Measurements from ENCODE around the gene LEP. TPM values are rescaled to one million over a fixed set of nuclear protein-coding genes. Genes with fewer than 3 reads are reported as not detected.
"Not testable (repeated sequence)": the region's sequence is repeated elsewhere in the genome, so short reads cannot be mapped to it uniquely, and the experiment has no call there.

Gene LEP
- total RNA-seq, 1 donor from 2014 or later: not detected

DNA sequence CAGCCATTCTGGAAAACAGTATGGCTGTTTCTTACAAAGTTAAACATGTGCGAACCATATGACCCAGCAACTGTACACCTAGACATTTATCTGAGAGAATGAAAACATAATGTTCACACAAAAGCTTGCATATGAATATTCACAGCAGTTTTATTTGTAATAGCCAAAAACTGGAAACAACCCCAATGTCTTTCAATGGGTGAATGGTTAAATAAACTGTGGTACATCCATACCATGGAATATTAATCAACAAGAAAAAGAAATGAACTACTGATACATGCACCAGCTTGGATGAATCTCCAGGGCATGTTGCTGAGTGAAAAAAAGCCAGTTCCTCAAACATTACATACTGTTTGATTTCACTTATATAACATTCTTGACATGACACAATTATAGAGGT, 37.3 kb downstream of the LEP start:
- DNase-seq (ENCODE audit: low read depth): no peak
- TF ChIP-seq, protein P1, sequence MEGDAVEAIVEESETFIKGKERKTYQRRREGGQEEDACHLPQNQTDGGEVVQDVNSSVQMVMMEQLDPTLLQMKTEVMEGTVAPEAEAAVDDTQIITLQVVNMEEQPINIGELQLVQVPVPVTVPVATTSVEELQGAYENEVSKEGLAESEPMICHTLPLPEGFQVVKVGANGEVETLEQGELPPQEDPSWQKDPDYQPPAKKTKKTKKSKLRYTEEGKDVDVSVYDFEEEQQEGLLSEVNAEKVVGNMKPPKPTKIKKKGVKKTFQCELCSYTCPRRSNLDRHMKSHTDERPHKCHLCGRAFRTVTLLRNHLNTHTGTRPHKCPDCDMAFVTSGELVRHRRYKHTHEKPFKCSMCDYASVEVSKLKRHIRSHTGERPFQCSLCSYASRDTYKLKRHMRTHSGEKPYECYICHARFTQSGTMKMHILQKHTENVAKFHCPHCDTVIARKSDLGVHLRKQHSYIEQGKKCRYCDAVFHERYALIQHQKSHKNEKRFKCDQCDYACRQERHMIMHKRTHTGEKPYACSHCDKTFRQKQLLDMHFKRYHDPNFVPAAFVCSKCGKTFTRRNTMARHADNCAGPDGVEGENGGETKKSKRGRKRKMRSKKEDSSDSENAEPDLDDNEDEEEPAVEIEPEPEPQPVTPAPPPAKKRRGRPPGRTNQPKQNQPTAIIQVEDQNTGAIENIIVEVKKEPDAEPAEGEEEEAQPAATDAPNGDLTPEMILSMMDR (conservative IDR thresholded peaks at IDR 0.05; ENCODE audit: low read depth, low read length): no peak

DNA sequence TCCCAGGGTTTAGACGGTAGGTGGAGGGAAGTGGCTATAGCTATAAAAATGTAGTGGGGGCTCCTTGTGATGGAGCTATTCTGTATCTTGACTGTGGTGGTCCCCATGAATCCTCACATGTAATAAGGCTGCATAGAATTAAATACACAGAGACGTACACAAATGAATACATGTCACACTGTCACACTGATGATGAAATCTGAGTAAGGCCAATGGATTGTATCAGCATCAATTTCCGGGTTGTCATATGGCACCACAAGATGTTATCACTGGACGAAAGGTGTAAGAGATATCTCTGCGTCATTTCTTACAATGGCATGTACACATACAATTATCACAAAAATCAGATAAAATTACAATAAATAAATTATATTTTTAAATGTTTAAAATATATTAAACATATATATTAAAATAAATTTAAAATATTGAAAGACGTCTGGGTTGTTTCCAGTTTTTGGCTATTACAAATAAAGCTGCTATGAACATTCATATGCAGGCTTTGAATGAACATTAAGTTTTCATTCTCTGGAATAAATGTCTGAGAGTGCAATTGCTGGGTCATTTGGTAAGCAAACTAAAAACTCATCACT, 38.1 kb downstream of the LEP start:
- TF ChIP-seq, protein P1 (conservative IDR thresholded peaks at IDR 0.05; ENCODE audit: low read depth, low read length): no peak
- H3K4me3 ChIP-seq (ENCODE audit: low read depth, low read length): no peak overlapping the region
- DNase-seq (ENCODE audit: low read depth): no peak

More for the DNA sequence above, 37.3 kb downstream of the LEP start:
- no peak overlapping the region for H3K4me3 ChIP-seq (ENCODE audit: low read depth, low read length)

DNA sequence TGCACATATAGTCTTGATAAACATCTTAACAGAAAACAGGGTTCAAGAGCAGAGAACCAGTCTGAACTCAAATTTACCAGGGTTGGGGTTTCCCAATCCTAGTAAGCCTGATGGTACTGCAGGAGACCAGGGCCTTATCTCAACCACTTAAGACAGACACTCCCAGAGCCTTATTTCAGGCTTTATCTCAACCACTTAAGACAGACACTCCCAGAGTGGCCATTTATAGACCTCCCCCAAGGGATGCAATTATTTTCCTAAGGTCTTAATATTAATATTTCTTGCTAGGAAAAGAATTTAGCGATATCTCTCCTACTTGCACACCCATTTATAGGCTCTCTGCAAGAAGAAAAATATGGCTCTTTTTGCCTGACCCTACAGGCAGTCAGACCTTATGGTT, 39.4 kb downstream of the LEP start:
- not testable (repeated sequence) for H3K4me3 ChIP-seq (ENCODE audit: low read depth, low read length); DNase-seq (ENCODE audit: low read depth)

DNA sequence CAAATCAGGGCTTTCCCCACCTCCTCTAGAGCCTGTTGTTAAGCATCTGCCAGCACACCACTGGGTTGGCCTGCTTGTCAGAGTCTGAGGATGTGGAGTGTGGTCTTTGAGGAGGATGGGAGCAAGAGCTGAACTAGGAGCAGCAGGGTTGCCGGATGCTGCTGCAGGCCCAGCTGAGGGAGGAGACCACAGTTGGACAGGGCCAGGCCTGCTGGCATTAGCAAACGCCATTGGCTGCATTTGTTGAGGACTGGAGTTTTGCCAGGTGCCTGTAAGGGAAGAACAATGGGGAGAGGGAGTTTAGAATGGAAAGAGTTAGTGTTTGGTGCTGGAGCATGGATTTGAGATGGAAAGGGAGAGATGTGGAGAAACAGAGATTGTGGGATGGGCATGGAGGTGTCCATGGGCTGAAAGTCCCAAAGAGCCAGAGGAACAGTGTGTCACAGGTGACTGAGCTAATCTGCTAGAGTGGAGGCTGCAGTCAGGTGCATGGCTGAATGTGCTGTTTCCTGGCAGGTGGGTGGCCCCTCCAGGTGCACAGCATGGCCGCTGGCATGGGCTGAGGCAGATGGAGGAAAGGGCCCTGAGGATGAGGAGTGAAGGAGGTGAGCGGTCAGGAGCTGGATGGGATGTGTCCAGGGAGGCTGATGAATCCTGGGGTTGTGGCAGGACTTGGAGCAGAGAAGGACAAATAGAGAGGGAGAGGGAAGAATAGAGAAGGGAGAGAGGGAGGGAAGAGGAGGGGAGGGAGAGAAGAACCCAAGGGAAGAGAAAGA, 40.7 kb downstream of the LEP start:
- DNase-seq (ENCODE audit: low read depth): no peak
- TF ChIP-seq, protein P1 (conservative IDR thresholded peaks at IDR 0.05; ENCODE audit: low read depth, low read length): no peak
- H3K4me3 ChIP-seq (ENCODE audit: low read depth, low read length): no peak overlapping the region

DNA sequence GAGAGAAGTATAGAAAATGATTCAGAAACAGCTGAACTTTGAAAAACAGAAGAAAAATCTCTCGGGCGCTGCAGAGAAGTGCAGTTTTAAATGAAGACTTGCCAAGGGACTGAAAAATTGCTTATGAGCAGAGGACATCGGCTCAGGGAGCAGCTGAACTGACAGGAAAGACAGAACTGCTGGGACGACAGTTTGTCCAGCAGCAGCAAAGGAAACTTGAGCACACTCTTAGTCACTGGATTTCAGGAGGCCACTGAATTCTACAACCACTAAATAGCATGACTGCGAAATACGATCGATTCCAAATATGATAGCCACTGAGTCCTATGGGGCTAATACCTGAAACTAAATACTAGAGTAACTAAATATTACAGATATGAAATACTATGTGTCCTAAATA, 43.0 kb downstream of the LEP start:
- TF ChIP-seq, protein P1 (conservative IDR thresholded peaks at IDR 0.05; ENCODE audit: low read depth, low read length): no peak
- DNase-seq (ENCODE audit: low read depth): no peak

DNA sequence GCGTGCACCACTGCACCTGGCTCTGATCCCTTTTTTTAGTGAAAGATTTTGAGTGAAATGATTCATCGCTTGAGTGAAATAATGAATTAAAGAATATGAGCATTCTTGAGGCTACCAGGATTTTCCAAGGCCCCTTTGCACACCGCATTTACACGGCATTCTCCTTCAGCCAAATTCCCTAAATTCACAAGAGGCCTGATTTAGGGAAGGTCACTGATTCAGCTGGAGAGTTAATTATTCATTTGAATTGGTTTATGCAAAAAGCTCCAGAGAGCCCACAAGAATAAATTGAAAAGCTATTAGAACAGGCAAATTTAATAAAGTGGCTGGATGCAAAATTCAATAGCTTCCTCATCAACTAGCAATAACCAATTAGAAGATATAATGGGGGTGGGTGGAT, 46.5 kb downstream of the LEP start:
- TF ChIP-seq, protein P1 (conservative IDR thresholded peaks at IDR 0.05; ENCODE audit: low read depth, low read length): no peak
- no peak overlapping the region for H3K4me3 ChIP-seq (ENCODE audit: low read depth, low read length)
- DNase-seq (ENCODE audit: low read depth): no peak

More for the DNA sequence above, 43.0 kb downstream of the LEP start:
- H3K4me3 ChIP-seq (ENCODE audit: low read depth, low read length): no peak overlapping the region

DNA sequence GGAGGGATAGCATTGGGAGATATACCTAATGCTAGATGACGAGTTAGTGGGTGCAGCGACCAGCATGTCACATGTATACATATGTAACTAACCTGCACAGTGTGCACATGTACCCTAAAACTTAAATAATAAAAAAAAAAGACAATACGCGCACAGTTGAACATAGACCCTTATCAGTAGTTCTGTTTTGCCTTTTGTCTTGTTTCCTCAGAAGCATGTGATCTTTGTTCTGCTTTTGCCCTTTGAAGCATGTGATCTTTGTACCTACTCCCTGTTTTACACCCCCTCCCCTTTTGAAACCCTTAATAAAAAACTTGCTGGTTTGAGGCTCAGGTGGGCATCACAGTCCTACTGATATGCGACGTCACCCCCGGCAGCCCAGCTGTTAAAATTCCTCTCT, 56.9 kb downstream of the LEP start:
- H3K4me3 ChIP-seq (ENCODE audit: low read depth, low read length); DNase-seq (ENCODE audit: low read depth): not testable (repeated sequence)

DNA sequence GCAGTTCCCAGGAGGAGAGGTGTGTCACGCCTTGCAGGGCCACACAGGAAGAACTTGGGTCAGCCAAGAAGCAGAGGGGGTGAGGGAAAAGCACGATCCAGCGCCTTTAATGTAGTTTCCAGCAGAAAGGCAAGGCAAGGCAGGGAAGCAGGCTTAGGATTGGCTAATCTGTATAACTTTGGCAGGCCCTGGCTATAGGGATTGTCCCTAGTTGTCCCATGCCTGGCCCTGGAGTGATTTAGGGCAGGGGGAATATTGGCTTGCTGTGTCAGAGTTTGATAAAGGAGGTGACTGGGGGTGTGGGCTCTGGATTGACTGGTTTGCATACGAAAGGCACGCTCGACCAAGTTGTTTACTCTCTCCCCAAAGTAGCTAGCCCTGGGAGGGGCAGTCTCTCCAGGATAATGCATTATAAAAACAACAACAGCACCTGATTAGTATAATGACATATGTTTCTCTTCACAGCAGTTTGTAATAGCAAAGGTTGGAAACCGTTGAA, 58.1 kb downstream of the LEP start:
- DNase-seq (ENCODE audit: low read depth): no peak
- no peak overlapping the region for H3K4me3 ChIP-seq (ENCODE audit: low read depth, low read length)
- TF ChIP-seq, protein P1 (conservative IDR thresholded peaks at IDR 0.05; ENCODE audit: low read depth, low read length): no peak

Data from epithelial cell of proximal tubule (primary cell).